H9 (cell line): ENCODE results near the gene ARHGEF25. TPM values are rescaled to one million over a fixed set of nuclear protein-coding genes. Genes with fewer than 3 reads are reported as not detected.

Source experiments
- DNase-seq: peaks from one replicate; pipeline ENCODE4 v3.0.0-alpha.2; 2017
- H2AFZ ChIP-seq: one replicate; pipeline ENCODE4 v1.6.1; 2013; ENCODE audit warnings: mild to moderate bottlenecking, low read length, control low read depth, moderate library complexity
- H2AK5ac ChIP-seq: 2 replicates; pipeline ENCODE4 v1.6.1; 2013; ENCODE audit warnings: low read length, control low read depth, mixed read lengths; ENCODE audit not compliant: insufficient read length
- H2BK120ac ChIP-seq: one replicate; pipeline ENCODE4 v1.6.1; 2013; ENCODE audit warnings: low read depth, mild to moderate bottlenecking, low read length, control low read depth, inconsistent platforms; ENCODE audit not compliant: poor library complexity, severe bottlenecking
- H2BK12ac ChIP-seq: 2 replicates; pipeline ENCODE4 v1.6.1; 2013; ENCODE audit warnings: low read length, control low read depth, mixed read lengths, low read depth; ENCODE audit not compliant: insufficient read length
- H2BK15ac ChIP-seq: 2 replicates; pipeline ENCODE4 v1.6.1; 2013; ENCODE audit warnings: low read depth, low read length, control low read depth
- H2BK20ac ChIP-seq: one replicate; pipeline ENCODE4 v1.6.1; 2013; ENCODE audit warnings: low read depth, mild to moderate bottlenecking, low read length, control low read depth, inconsistent platforms; ENCODE audit not compliant: poor library complexity, severe bottlenecking
- H2BK5ac ChIP-seq: 2 replicates; pipeline ENCODE4 v1.6.1; 2013; ENCODE audit warnings: low read length, control low read depth, mixed read lengths; ENCODE audit not compliant: insufficient read length
- H3K14ac ChIP-seq: 2 replicates; pipeline ENCODE4 v1.6.1; 2013; ENCODE audit warnings: low read length, control low read depth; ENCODE audit not compliant: insufficient read depth
- H3K18ac ChIP-seq: 2 replicates; pipeline ENCODE4 v1.6.1; 2013; ENCODE audit warnings: low read depth, mild to moderate bottlenecking, mixed read lengths, low read length, control low read depth; ENCODE audit not compliant: insufficient read length
- H3K23ac ChIP-seq: 2 replicates; pipeline ENCODE4 v1.6.1; 2013; ENCODE audit warnings: low read length, control low read depth, mixed read lengths, low read depth; ENCODE audit not compliant: insufficient read length
- H3K23me2 ChIP-seq: 2 replicates; pipeline ENCODE4 v1.6.1; 2013; ENCODE audit warnings: low read depth, mild to moderate bottlenecking, mixed read lengths, low read length, control low read depth; ENCODE audit not compliant: insufficient read length, poor library complexity, severe bottlenecking
- H3K27ac ChIP-seq: 2 replicates; pipeline ENCODE4 v1.5.1; 2013; ENCODE audit warnings: low read length, control low read depth, mixed read lengths, low read depth; ENCODE audit not compliant: insufficient read length
- H3K27me3 ChIP-seq: 2 replicates; pipeline ENCODE4 v1.6.1; 2013; ENCODE audit warnings: low read length, control low read depth, inconsistent platforms; ENCODE audit not compliant: insufficient read depth
- H3K4ac ChIP-seq: 2 replicates; pipeline ENCODE4 v1.6.1; 2013; ENCODE audit warnings: low read depth, mild to moderate bottlenecking, control low read depth, inconsistent platforms, low read length, moderate library complexity
- H3K4me1 ChIP-seq: 2 replicates; pipeline ENCODE4 v1.6.1; 2013; ENCODE audit warnings: low read length, control low read depth, inconsistent platforms; ENCODE audit not compliant: insufficient read depth
- H3K4me2 ChIP-seq: 2 replicates; pipeline ENCODE4 v1.6.1; 2013; ENCODE audit warnings: low read length, control low read depth, mixed read lengths; ENCODE audit not compliant: insufficient read length, insufficient read depth
- H3K56ac ChIP-seq: 2 replicates; pipeline ENCODE4 v1.6.1; 2013; ENCODE audit warnings: low read depth, mild to moderate bottlenecking, mixed read lengths, low read length, control low read depth; ENCODE audit not compliant: insufficient read length
- H3K79me1 ChIP-seq: 2 replicates; pipeline ENCODE4 v1.6.1; 2013; ENCODE audit warnings: low read depth, mild to moderate bottlenecking, moderate library complexity, low read length, control low read depth, inconsistent platforms; ENCODE audit not compliant: insufficient read depth, poor library complexity, severe bottlenecking
- H3K79me2 ChIP-seq: 2 replicates; pipeline ENCODE4 v1.6.1; 2013; ENCODE audit warnings: low read length, control low read depth, inconsistent platforms; ENCODE audit not compliant: insufficient read depth
- H3K9ac ChIP-seq: 2 replicates; pipeline ENCODE4 v1.6.1; 2013; ENCODE audit warnings: low read length, control low read depth, mixed read lengths; ENCODE audit not compliant: insufficient read length; ENCODE audit errors: extremely low read depth
- H3K9me3 ChIP-seq: one replicate; pipeline ENCODE4 v1.6.1; 2013; ENCODE audit warnings: low read depth, low read length, inconsistent platforms; ENCODE audit not compliant: control insufficient read depth
- H3T11ph ChIP-seq: one replicate; pipeline ENCODE4 v1.6.1; 2013; ENCODE audit warnings: mild to moderate bottlenecking, low read length, control low read depth, inconsistent platforms
- H4K20me1 ChIP-seq: one replicate; pipeline ENCODE4 v1.6.1; 2013; ENCODE audit not compliant: control insufficient read depth, insufficient read length, insufficient read depth
- H4K5ac ChIP-seq: 2 replicates; pipeline ENCODE4 v1.6.1; 2013; ENCODE audit warnings: low read depth, mild to moderate bottlenecking, mixed read lengths, low read length, control low read depth; ENCODE audit not compliant: insufficient read length
- H4K8ac ChIP-seq: replicated peaks from 2 replicates; pipeline ENCODE4 v1.6.1; 2013; ENCODE audit warnings: low read length, control low read depth, mixed read lengths, low read depth; ENCODE audit not compliant: insufficient read length
- H4K91ac ChIP-seq: 2 replicates; pipeline ENCODE4 v1.6.1; 2013; ENCODE audit warnings: low read depth, mild to moderate bottlenecking, moderate library complexity, mixed read lengths, low read length, control low read depth; ENCODE audit not compliant: insufficient read length
- H3K27ac Mint-ChIP-seq, 3 experiments: 2 replicates in 2 of 3; 3 replicates in 1 of 3; pipeline ENCODE4 v1.8.0; 2020 to 2021; ENCODE audit warnings: mixed read lengths in 3 of 3, mild to moderate bottlenecking in 1 of 3, moderate library complexity in 1 of 3
- H3K27me3 Mint-ChIP-seq: 2 replicates; pipeline ENCODE4 v1.8.0; 2021; ENCODE audit warnings: low read depth, mild to moderate bottlenecking, moderate library complexity, mixed read lengths
- H3K36me3 Mint-ChIP-seq, 3 experiments: 2 replicates in 2 of 3; 3 replicates in 1 of 3; pipeline ENCODE4 v1.8.0; 2020 to 2021; ENCODE audit warnings: low read depth in 3 of 3, mixed read lengths in 3 of 3; ENCODE audit not compliant: insufficient read depth in 1 of 3
- H3K4me1 Mint-ChIP-seq, 2 experiments: 2 replicates each; pipeline ENCODE4 v1.8.0; 2020; ENCODE audit warnings: mixed read lengths in 2 of 2
- H3K4me3 Mint-ChIP-seq, 2 experiments: 2 replicates in 1 of 2; 3 replicates in 1 of 2; pipeline ENCODE4 v1.8.0; 2020 to 2021; ENCODE audit warnings: mild to moderate bottlenecking in 2 of 2, mixed read lengths in 2 of 2, moderate library complexity in 1 of 2
- H3K9me3 Mint-ChIP-seq, 2 experiments: 2 replicates in 1 of 2; 3 replicates in 1 of 2; pipeline ENCODE4 v1.8.0; 2020; ENCODE audit warnings: mild to moderate bottlenecking in 2 of 2, mixed read lengths in 2 of 2, moderate library complexity in 1 of 2
- CTCF ChIP-seq: fragments of 200-600 bp; sonication (generic); conservative IDR thresholded peaks from 3 replicates; pipeline ENCODE4 v1.8.0; 2021; ENCODE audit warnings: antibody characterized with exemption, mild to moderate bottlenecking
- WGBS: extraction: QIAGEN DNeasy Blood & Tissue Kit; methylation state at CpG from one replicate; pipeline ENCODE4 v1.1.7; 2013; ENCODE audit warnings: missing lambda C conversion rate, low lambda C conversion rate, mixed read lengths; ENCODE audit not compliant: insufficient read length; ENCODE audit errors: extremely low coverage; 5-methylcytosine and 5-hydroxymethylcytosine counted together
- total RNA-seq: library from RNA; stranded (reverse); gene quantifications from 2 replicates; pipeline ENCODE4 v1.2.1, GENCODE V29; 2021

ARHGEF25 gene
- total RNA-seq, 1 experiment from 2014 or later = 22.6 TPM

GRCh38 chr12:57590864-57591781 lies 20.1 kb upstream of the ARHGEF25 start, which contains the start of gene PIP4K2C:
PIP4K2C (plus strand) TSS chr12:57591192; CDS start chr12:57591290, 98 bp downstream.
- H2BK120ac ChIP-seq = no peak within 1 kb of the TSS
- H2BK15ac ChIP-seq = no peak within 1 kb of the TSS
- peak; percentile 98 for DNase-seq
- H2BK5ac ChIP-seq = no peak within 1 kb of the TSS
- no peak within 1 kb of the TSS for H3K23ac ChIP-seq
- H2AFZ ChIP-seq = peak within 1 kb of the TSS; percentile 24
- no peak within 1 kb of the TSS for H2BK20ac ChIP-seq
- peaks cover 8% of the 10 kb centered on the region for H3K79me1 ChIP-seq
- peak within 1 kb of the TSS; percentile 7 to 92 (median 73); a peak in 5 of 7 replicates for H3K27ac Mint-ChIP-seq
- H3K4ac ChIP-seq = no peak within 1 kb of the TSS
- TF ChIP-seq CTCF = no peak
- H4K5ac ChIP-seq = no peak within 1 kb of the TSS
- H3K4me1 ChIP-seq = peaks cover 5% of the 10 kb centered on the region; the same call in 1 of the 2 replicates
- no peaks in the 10 kb centered on the region for H3K27me3 ChIP-seq
- H2BK12ac ChIP-seq = no peak within 1 kb of the TSS
- H3K14ac ChIP-seq = peak within 1 kb of the TSS; percentile 54
- peak within 1 kb of the TSS; percentile 58 for H3K4me2 ChIP-seq
- H3K9me3 ChIP-seq = no peaks in the 10 kb centered on the region
- H3K9ac ChIP-seq = peak within 1 kb of the TSS; percentile 35
- peak within 1 kb of the TSS; percentile 36 for H3K27ac ChIP-seq
- no peaks in the 10 kb centered on the region for H3K9me3 Mint-ChIP-seq
- peak within 1 kb of the TSS; percentile 84 to 93 for H3K4me3 Mint-ChIP-seq
- H3K4me1 Mint-ChIP-seq = peaks cover 15 to 20% of the 10 kb centered on the region in 2 experiments
- H4K91ac ChIP-seq = no peak within 1 kb of the TSS
- no peak within 1 kb of the TSS for H4K8ac ChIP-seq
- no CpG with 5 or more reads among the region's 69 CpGs for WGBS
- H3K27me3 Mint-ChIP-seq = no peaks in the 10 kb centered on the region
- H3T11ph ChIP-seq = no peak within 1 kb of the TSS
- no peak within 1 kb of the TSS for H3K56ac ChIP-seq
- H3K79me2 ChIP-seq = peaks cover 3% of the 10 kb centered on the region; the same call in 1 of the 2 replicates
- no peaks in the 10 kb centered on the region for H4K20me1 ChIP-seq
- peaks cover 16% of the 10 kb centered on the region for H3K23me2 ChIP-seq
- peak within 1 kb of the TSS; percentile 85 for H3K18ac ChIP-seq
- no peak within 1 kb of the TSS for H2AK5ac ChIP-seq
- peaks cover 0 to 15% (median 10%) of the 10 kb centered on the region in 3 experiments; a peak in 6 of 7 replicates for H3K36me3 Mint-ChIP-seq
